VCaP (cell line): ENCODE measurements around the gene FAM117A.

Source experiments
- H3K27ac ChIP-seq: fragments of 450-650 bp; 2 replicates; pipeline ENCODE4 v1.5.1; 2017
- CTCF ChIP-seq: fragments of 450-650 bp; conservative IDR thresholded peaks from 2 replicates; pipeline ENCODE4 v1.5.1; 2017; ENCODE audit warnings: mild to moderate bottlenecking, moderate library complexity

The FAM117A gene

GRCh38 chr17:49667854-49668253 is 96.1 kb downstream of the FAM117A start:
- no peak for TF ChIP-seq CTCF
- H3K27ac ChIP-seq = no peak overlapping the region

- TF ChIP-seq CTCF = no peak
- H3K27ac ChIP-seq = no peak overlapping the region
Measured at GRCh38 chr17:49664706-49665211, 99.2 kb downstream of the FAM117A start.
